Activated CD8-positive, alpha-beta memory T cell treated with anti-CD3 and anti-CD28 coated beads for 36 hours (primary cell): Measurements from ENCODE around the gene MAML2. TPM values are rescaled to one million over a fixed set of nuclear protein-coding genes. Genes with fewer than 3 reads are reported as not detected.

Experiments
- CTCF ChIA-PET: fragments of 350-600 bp; sonication (Branson Sonifier 250); formaldehyde crosslinking; loops from one replicate; lab custom pipeline; 2021; ENCODE audit warnings: antibody characterized with exemption; lab: Charles Lee
- POLR2A ChIA-PET: fragments of 350-600 bp; sonication (Branson Sonifier 250); formaldehyde crosslinking; loops from one replicate; lab custom pipeline; 2021; ENCODE audit warnings: antibody characterized with exemption; lab: Charles Lee
- total RNA-seq, 2 experiments: library from RNA; stranded (reverse); gene quantifications; one replicate each; pipeline ENCODE4 v1.2.3, GENCODE V29; 2021

MAML2 gene
- total RNA-seq, 2 experiments from 2014 or later = 15.6 to 16.4 TPM

GRCh38 chr11:96081561-96081960 lies 261.4 kb downstream of the MAML2 start:
- POLR2A ChIA-PET = no interaction called here
- CTCF ChIA-PET = interaction anchor here (1.9 kb wide), 1 partner anchor 8 kb away, joined by 3 read pairs; no protein-coding TSS in a partner anchor

GRCh38 chr11:96079691-96080090 lies 263.3 kb downstream of the MAML2 start:
- ChIA-PET POLR2A (no interaction called here), CTCF (interaction anchor here (0.6 to 1.9 kb wide), 2 partner anchors 10 to 232 kb away, joined by 3 read pairs; no protein-coding TSS in a partner anchor)

- CTCF ChIA-PET = interaction anchor here (0.7 to 1.2 kb wide), 5 partner anchors 10 to 192 kb away, joined by 3 read pairs; no protein-coding TSS in a partner anchor
- POLR2A ChIA-PET = interaction anchor here (1.0 to 1.6 kb wide), 2 partner anchors 13 to 314 kb away, joined by 3 to 5 read pairs; partner anchors contain the start of genes CCDC82 and JRKL
Observed at GRCh38 chr11:96075532-96075959, 267.4 kb downstream of the MAML2 start.

GRCh38 chr11:96074551-96075310 lies 268.3 kb downstream of the MAML2 start:
- ChIA-PET POLR2A (interaction anchor here (1.0 to 1.6 kb wide), 2 partner anchors 13 to 315 kb away, joined by 3 to 5 read pairs; partner anchors contain the start of genes CCDC82 and JRKL), CTCF (interaction anchor here (0.7 to 1.2 kb wide), 3 partner anchors 10 to 151 kb away, joined by 3 read pairs; no protein-coding TSS in a partner anchor)

GRCh38 chr11:96073536-96073935 lies 269.5 kb downstream of the MAML2 start:
- CTCF ChIA-PET = no interaction called here
- POLR2A ChIA-PET = no interaction called here

- POLR2A ChIA-PET = no interaction called here
Observed at GRCh38 chr11:96072592-96072991, 270.4 kb downstream of the MAML2 start.

DNA sequence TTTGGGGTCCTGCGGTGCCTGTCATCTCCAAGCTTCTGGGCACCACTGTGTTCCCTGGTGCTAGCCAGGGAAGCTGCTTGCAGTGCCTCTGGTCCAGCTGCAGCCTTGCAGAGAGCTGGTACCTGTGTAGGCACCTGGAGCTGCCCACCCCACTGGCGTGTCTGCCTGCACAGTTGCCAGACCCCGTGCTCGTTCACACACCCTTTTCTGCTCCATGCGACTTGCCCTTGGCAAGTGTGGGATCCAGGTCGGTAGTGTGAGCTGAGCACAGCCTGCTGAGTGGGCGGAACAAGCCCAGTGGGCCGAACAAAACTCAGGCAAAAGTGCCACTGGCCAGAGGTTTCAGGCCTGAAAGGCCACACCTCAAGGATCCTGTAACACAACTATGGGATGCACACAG lies 272.5 kb downstream of the MAML2 start:
- ChIA-PET POLR2A (no interaction called here), CTCF (no interaction called here)

More at GRCh38 chr11:96072592-96072991, 270.4 kb downstream of the MAML2 start:
- CTCF ChIA-PET = interaction anchor here (1.5 kb wide), 1 partner anchor 10 kb away, joined by 5 read pairs; no protein-coding TSS in a partner anchor

- CTCF ChIA-PET = no interaction called here
- POLR2A ChIA-PET = no interaction called here
Observed at GRCh38 chr11:96067160-96067559, 275.8 kb downstream of the MAML2 start.

GRCh38 chr11:96065379-96065778 lies 277.6 kb downstream of the MAML2 start:
- CTCF ChIA-PET = interaction anchor here (1.3 to 1.6 kb wide), 2 partner anchors 10 kb away, joined by 3 to 7 read pairs; no protein-coding TSS in a partner anchor
- POLR2A ChIA-PET = no interaction called here

DNA sequence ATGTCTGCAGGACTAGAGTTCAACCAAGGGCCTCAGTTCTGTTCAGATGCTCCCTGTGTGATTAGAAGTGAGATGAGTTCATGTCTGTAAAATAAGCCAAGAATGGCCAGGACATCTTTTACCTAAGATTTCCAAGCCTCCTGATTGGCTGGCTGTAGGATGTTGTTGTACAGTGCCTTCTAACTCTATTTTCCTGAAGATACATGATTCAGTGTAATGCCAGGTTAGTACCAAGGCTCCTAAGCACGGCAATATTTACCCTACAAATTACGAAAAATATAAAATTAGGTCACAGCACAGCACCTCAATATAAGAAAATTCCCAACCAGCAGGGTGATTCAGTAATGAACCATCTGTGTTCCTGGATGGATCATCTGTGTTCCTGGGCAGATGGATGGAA lies 279.1 kb downstream of the MAML2 start:
- POLR2A ChIA-PET = interaction anchor here (1.7 kb wide), 1 partner anchor 278 kb away, joined by 5 read pairs; no protein-coding TSS in a partner anchor
- CTCF ChIA-PET = interaction anchor here (2.4 kb wide), 1 partner anchor 278 kb away, joined by 7 read pairs; no protein-coding TSS in a partner anchor

DNA sequence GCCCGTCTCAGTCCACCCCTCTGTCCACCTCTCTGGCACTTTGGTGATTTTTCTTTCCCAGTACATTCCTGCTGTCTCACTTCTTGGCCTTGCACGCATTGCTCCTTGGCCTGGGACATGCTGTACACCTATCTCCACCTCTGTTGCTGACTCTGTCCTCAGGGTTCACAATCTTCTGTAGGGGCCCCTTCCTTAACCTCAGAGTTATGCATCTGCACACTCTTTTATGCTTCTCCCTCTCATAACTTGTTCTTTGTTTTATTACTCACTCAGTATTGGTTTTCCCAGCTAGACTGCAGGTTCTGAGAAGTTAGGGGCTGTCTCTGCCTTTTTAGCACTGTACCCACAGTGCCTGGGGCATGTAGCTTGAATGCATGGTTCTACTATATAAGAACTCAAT lies 279.9 kb downstream of the MAML2 start:
- POLR2A ChIA-PET = interaction anchor here (0.9 to 1.7 kb wide), 2 partner anchors 274 to 279 kb away, joined by 3 to 5 read pairs; partner anchors contain the start of gene FAM76B
- CTCF ChIA-PET = interaction anchor here (1.2 to 2.4 kb wide), 2 partner anchors 9 to 278 kb away, joined by 5 to 7 read pairs; no protein-coding TSS in a partner anchor

DNA sequence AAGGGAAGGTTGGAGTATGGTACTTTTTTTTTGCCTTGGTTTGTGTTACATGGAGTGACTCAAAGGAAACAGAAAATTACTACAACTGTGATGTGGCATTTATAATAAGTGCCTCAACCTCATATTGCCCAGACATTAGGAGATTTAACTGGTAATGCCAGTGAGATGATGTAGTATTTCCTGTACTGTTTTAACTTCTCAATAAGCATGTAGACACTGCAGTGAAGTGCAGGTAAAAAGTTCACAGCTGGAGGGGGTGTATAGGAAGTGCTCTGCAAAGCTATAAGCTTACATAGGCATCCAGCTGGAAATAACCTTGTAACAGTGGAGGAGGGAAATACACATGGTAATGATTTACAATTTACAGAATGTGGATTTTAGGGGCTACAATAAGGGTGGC lies 280.9 kb downstream of the MAML2 start:
- CTCF ChIA-PET = interaction anchor here (1.0 to 2.4 kb wide), 3 partner anchors 10 to 281 kb away, joined by 3 to 7 read pairs (median 5); partner anchors contain the start of gene MAML2
- POLR2A ChIA-PET = interaction anchor here (0.9 to 1.7 kb wide), 4 partner anchors 13 to 280 kb away, joined by 3 to 5 read pairs (median 4); partner anchors contain the start of gene FAM76B

GRCh38 chr11:96061730-96062129 lies 281.3 kb downstream of the MAML2 start:
- POLR2A ChIA-PET = interaction anchor here (0.9 kb wide), 2 partner anchors 14 to 159 kb away, joined by 3 to 5 read pairs; no protein-coding TSS in a partner anchor
- CTCF ChIA-PET = interaction anchor here (1.0 to 2.4 kb wide), 3 partner anchors 10 to 282 kb away, joined by 3 to 7 read pairs (median 5); partner anchors contain the start of gene MAML2

DNA sequence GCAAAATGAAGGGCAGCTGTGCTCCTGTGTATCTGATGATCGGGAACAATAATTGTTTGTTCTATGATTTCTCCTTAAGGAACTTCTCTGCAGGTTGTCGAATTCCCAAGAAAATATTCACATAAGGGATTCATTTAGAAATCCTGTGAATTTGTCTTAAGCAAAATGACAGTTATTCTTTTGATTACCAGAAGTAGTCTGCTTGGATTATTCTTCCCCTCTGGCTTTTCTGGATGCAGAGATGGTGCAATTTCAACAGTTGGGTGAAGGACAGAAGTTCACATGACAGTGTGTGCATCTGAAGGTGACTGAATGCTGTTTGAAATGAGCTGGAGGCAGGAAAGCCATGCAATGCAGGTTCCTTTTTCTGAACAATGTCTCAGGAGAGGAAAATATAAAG lies 281.9 kb downstream of the MAML2 start:
- ChIA-PET POLR2A (no interaction called here), CTCF (interaction anchor here (1.0 kb wide), 1 partner anchor 282 kb away, joined by 3 read pairs; the partner anchor contains the start of gene MAML2)

DNA sequence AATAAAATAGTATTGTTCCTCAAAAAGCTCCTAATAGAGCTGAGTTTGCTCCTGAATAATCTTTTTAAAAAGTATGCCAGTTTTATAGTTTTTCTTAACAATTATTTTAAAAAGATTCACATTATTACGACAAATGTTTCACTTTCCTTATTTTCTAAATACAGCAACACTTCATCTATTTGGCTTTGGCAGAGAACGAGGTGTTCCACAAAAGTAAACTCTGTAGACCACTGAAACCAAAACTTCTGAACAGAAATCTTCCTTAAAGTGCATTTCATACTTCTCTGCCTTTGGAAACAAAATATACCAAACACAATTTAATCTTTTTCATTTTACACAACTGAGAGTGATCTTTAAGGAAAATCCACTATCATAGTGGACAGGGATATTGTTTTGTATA lies 285.5 kb downstream of the MAML2 start:
- ChIA-PET CTCF (no interaction called here), POLR2A (no interaction called here)

GRCh38 chr11:96056576-96056975 lies 286.4 kb downstream of the MAML2 start:
- POLR2A ChIA-PET = interaction anchor here (0.7 kb wide), 1 partner anchor 269 kb away, joined by 5 read pairs; no protein-coding TSS in a partner anchor
- CTCF ChIA-PET = interaction anchor here (0.7 to 1.8 kb wide), 4 partner anchors 9 to 286 kb away, joined by 3 to 7 read pairs (median 3); partner anchors contain the start of gene MAML2

DNA sequence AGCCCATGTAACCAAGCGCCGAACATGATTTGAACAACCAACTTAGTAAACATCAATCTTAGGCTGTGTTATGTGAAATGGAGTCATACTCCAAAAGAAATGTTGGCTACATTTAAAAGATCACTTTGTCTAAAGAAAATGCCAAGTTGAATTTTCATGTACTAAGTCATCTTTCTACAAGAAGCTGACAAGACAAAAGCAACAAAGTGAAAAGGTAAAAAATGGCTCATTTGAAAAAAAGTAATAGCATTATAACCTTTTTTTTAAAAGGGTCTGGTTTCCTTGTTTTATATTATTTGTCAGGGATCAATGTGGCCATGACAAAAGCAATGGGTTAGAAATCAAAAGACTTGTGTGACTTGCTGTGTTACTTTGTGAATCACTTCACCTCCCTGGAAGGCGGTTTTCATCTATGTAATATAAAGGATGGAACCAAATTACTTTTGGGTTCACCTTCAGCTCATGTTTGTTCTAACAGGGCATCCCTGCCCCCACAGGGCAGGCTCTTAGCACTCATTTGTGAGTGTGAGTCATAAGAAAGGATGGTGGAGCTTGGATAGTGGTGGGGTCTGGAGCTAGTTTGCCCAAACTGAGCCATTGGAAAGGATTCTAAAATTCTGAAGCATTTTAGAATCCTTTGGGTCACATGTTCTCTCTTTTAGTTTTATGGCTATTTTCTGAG lies 287.1 kb downstream of the MAML2 start:
- ChIA-PET CTCF (interaction anchor here (0.6 to 1.8 kb wide), 6 partner anchors 10 to 287 kb away, joined by 3 to 7 read pairs (median 3); partner anchors contain the start of gene MAML2), POLR2A (interaction anchor here (0.5 to 0.7 kb wide), 2 partner anchors 146 to 270 kb away, joined by 4 to 5 read pairs; no protein-coding TSS in a partner anchor)
